ENCODE results near the gene WNT11.

DNA sequence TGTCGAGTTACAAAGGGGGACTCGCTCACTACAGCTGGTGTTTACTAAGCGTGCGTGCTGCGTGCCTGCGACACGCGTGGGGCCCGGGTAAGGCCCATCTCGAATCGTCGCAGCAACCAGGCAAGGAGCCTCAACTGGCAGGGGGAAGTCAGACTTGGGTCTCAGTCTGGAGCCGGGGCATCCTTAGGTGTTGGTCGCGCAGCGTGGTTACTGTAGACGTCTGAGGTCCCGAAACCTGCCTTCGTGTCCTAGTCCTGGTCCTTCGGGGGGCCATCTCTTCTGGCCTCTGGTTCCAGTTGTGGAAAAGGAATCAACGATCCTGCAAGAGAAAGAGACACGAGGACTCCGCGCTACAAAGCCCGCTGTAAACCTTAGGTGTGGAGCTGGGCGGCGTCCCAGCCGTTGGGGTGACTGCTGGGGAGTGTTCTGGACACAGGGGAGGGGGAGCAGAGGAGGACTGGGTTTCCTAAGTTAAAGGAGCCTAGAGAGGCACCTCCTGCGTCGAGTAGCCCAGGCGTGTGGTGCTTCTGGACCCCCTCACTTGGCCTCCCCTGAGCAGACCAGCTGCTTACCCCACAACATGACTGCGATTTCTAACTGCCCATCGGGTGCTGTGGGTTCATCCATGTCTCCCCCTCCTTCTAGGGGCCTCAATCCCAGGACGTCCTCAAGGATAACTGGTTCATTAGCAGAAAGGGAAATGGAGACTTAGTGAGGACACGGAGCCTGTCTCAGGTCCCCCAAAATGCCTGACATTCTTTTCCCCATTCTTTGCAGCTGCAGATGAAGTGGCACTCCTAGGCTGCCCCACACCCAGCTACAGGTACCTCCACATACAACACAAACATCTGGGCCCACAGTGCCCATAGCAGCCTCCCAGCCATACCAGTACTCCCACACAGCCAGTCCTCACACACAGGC is 4.9 kb upstream of the WNT11 start:
- TF ChIP-seq POLR2A (IDR thresholded peaks at IDR 0.05) = no peak
- TF ChIP-seq CTCF (IDR thresholded peaks at IDR 0.05) = no peak
